ENCODE data around the gene MICALL1. TPM values are rescaled to one million over a fixed set of nuclear protein-coding genes. Genes with fewer than 3 reads are reported as not detected.
"Not testable (repeated sequence)": the region's sequence is repeated elsewhere in the genome, so short reads cannot be mapped to it uniquely, and the experiment has no call there.

The MICALL1 gene
- total RNA-seq, 1 donor from 2014 or later: 27.7 TPM

DNA sequence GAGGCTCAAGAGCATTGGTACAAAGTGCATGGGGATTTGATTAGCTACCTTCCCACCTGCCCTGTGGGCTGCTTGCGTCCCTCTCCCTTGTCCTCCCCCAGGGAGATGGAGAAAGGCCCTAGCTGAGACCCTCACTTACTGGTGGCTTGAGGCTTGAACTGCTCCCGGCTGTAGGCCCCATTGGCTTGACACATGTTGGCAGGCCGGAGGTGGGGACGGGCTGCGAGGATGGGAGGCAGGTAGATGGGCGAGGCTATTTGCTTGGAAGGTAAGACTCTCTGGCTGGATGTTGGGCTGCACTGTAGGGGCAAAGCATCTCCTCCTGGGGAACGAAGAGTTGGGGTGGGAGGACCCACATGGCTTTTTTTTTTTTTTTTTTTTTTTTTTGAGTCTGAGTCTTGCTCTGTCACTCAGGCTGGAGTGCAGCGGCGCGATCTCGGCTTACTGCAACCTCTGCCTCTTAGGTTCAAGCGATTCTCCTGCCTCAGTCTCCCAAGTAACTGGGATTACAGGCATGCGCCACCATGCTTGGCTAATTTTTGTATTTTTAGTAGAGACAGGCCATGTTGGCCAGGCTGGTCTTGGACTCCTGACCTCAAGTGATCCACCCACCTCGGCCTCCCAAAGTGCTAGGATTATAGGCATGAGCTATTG, 41.2 kb downstream of the MICALL1 start:
- DNase-seq; H3K36me3 Mint-ChIP-seq (ENCODE audit: low read depth); H3K4me1 Mint-ChIP-seq; H3K9me3 Mint-ChIP-seq; H3K27ac Mint-ChIP-seq; intact Hi-C loops (cut with micrococcal nuclease); H3K27me3 Mint-ChIP-seq; H3K4me3 Mint-ChIP-seq: not testable (repeated sequence)

DNA sequence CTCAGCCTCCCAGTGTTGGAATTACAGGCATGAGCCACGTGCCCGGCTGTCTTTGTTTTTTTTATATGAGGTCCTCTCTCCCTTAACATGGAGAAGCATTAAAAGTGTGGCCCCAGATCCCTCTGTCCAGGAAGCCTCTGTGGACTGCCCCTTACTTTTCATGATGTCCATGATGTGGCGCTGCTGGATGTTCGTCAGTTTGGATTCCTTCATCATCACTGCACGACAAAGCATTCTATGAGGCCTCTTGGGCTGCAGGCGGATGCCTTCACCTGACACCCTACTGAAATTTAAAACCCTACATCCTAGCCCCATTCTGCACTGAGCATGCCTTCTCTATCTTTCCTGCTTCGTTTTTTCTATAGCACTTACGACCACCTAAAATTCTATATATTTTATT, 45.2 kb downstream of the MICALL1 start:
- Mint-ChIP-seq H3K9me3 (no peaks in the 10 kb centered on the region), H3K4me1 (peaks cover 19% of the 10 kb centered on the region), H3K27me3 (peaks cover 14% of the 10 kb centered on the region), H3K4me3 (no peak overlapping the region), H3K27ac (no peak overlapping the region), H3K36me3 (ENCODE audit: low read depth) (peaks cover 10% of the 10 kb centered on the region)
- intact Hi-C loops (cut with micrococcal nuclease): loop anchor here (5.0 kb wide), 1 partner anchor 44 kb away; the partner anchor contains the start of gene MICALL1
- no peak for DNase-seq

DNA sequence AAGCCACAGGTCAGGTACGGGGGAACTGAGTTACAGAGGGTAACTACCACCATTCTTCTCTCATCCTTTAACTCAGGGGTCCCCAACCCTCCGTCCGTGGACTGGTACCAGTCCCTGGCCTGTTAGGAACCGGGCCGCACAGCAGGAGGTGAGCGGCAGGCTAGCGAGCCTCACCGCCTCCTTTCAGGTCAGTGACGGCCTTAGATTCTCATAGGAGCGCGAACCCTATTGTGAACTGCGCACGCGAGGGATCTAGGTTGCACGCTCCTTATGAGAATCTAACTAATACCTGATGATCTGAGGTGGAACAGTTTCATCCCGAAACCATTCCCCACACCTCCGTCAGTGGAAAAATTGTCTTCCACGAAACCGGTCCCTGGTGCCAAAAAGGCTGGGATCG, 46.5 kb downstream of the MICALL1 start:
- peak overlapping the region; percentile 92 for H3K4me3 Mint-ChIP-seq
- intact Hi-C loops (cut with micrococcal nuclease): loop anchor here (1.0 to 5.0 kb wide), 5 partner anchors 13 to 146 kb away; partner anchors contain the start of genes ANKRD54, GCAT and MICALL1
- peak; percentile 65 for DNase-seq
- H3K27me3 Mint-ChIP-seq: peaks cover 14% of the 10 kb centered on the region
- H3K4me1 Mint-ChIP-seq: peaks cover 22% of the 10 kb centered on the region
- not testable (repeated sequence) for H3K9me3 Mint-ChIP-seq, H3K27ac Mint-ChIP-seq
- peaks cover 22% of the 10 kb centered on the region for H3K36me3 Mint-ChIP-seq (ENCODE audit: low read depth)

DNA sequence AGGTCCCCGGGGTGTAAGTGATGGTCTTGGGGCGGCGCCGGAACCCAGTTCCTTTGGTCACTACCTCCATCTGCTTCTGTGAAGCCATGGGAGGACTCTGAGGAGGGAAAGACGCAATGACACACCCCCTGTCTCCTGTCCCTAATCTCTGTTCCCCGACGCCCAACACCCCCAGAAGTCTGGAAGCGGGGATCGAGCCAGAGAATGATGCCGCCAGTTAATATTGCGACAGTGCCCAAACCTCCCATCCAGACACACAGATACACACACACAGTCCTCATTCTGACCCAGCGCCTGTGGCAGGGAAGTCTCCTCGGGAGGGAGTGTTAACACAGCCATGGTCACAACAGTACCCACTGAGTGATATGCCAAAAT, 47.0 kb downstream of the MICALL1 start:
- H3K27ac Mint-ChIP-seq: peak overlapping the region; percentile 93
- peak overlapping the region; percentile 92 for H3K4me3 Mint-ChIP-seq
- intact Hi-C loops (cut with micrococcal nuclease): loop anchor here (1.0 to 5.0 kb wide), 5 partner anchors 12 to 146 kb away; partner anchors contain the start of genes ANKRD54, GCAT and MICALL1
- H3K36me3 Mint-ChIP-seq (ENCODE audit: low read depth): peaks cover 26% of the 10 kb centered on the region
- H3K27me3 Mint-ChIP-seq: peaks cover 14% of the 10 kb centered on the region
- peaks cover 25% of the 10 kb centered on the region for H3K4me1 Mint-ChIP-seq
- no peak for DNase-seq
- H3K9me3 Mint-ChIP-seq: no peaks in the 10 kb centered on the region

DNA sequence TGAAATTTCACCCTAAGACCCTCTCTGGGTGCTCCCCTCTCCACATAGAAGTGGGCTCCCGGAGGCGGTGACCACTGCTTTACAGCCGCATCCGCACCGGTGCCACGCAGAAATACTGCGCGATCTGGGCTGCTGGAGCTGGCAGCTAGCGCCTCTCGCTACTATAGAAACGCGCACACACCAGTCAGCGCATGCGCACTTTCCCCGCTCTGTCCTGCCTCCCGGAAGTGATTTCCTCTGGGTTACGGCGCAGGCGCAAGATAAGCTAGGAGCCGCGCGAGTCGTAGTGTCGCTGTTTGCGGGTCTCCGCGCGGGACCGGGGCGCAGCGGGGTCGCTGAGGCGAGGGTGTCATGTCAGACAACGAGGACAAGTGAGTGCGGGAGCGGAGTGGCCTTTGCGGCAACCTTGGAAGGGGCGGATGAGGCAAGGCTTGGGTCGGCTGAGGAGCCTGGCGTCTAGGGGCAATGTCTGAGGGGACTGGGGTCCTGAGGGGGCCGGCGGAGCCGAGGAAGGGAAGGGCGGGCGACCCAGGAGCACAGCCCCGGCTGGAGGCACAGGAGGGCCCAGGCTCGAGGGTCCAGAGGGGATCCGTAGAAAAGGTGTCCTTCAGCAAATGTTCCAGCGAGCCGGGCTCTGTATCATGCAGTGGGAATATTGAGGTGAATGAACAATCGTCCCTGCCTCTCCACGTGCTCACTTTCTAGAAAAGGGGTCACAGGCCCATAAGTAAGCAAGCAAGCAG, 47.5 kb downstream of the MICALL1 start, which contains the start of the genes C22orf23 and POLR2F:
TSS of gene C22orf23 (minus strand) at position 165 of the 743 bp plus-strand sequence. CDS start 452 bp downstream, outside the sequence.
TSS of gene POLR2F (plus strand) at position 263 of the 743 bp plus-strand sequence. CDS start at position 352, 89 bp downstream.
- DNase-seq: peak; percentile 99
- Mint-ChIP-seq H3K36me3 (ENCODE audit: low read depth) (peaks cover 29% of the 10 kb centered on the region), H3K27ac (peak within 1 kb of the TSS; percentile 93), H3K9me3 (no peaks in the 10 kb centered on the region), H3K4me3 (peak within 1 kb of the TSS; percentile 92), H3K27me3 (peaks cover 14% of the 10 kb centered on the region), H3K4me1 (peaks cover 26% of the 10 kb centered on the region)
- intact Hi-C loops (cut with micrococcal nuclease): loop anchor here (1.0 to 5.0 kb wide), 5 partner anchors 12 to 147 kb away; partner anchors contain the start of genes ANKRD54, GCAT and MICALL1

DNA sequence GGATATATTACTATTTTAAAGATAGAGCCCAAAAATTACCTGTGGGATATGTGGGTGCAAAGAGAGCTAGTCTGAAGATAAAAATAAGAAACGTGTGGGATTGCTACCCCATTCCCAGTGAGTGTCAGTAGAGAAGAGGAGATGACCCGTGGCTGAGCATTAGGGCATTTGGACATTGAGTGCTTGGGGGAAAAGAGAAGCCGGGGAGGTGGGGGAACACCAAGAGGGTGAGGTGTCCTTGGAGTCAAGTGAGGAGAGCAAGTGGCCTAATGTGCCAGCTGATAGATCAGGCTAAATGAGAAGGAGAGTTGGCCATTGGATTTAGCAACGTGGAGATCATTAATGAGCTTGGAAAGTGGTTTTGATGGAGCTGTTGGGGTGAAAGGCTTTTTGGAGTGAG, 48.6 kb downstream of the MICALL1 start:
- intact Hi-C loops (cut with micrococcal nuclease): loop anchor here (5.0 kb wide), 1 partner anchor 47 kb away; the partner anchor contains the start of gene MICALL1

DNA sequence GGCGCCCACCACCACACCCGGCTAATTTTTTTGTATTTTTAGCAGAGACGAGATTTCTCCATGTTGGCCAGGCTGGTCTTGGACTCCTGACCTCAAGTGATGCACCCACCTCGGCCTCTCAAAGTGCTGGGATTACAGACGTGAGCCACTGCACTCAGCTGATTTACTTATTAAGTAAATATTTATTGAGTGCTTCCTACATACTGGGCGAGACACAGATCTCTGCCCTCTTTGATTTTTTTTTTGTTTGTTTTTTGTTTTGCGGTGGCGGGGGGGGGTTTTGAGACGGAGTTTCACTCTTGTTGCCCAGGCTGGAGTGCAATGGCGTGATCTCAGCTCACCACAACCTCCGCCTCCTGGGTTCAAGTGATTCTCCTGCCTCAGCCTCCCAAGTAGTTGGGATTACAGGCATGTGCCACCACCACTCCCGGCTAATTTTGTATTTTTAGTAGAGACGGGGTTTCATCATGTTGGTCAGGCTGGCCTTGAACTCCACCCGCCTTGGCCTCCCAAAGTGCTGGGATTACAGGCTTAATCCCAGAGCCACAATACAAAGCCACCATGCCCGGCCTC, 49.8 kb downstream of the MICALL1 start:
- H3K4me3 Mint-ChIP-seq; H3K9me3 Mint-ChIP-seq; intact Hi-C loops (cut with micrococcal nuclease); DNase-seq; H3K27ac Mint-ChIP-seq: not testable (repeated sequence)
- Mint-ChIP-seq H3K27me3 (peaks cover 14% of the 10 kb centered on the region), H3K36me3 (ENCODE audit: low read depth) (peaks cover 48% of the 10 kb centered on the region), H3K4me1 (peaks cover 26% of the 10 kb centered on the region)

More for the DNA sequence above, 48.6 kb downstream of the MICALL1 start:
- H3K4me3 Mint-ChIP-seq: peak overlapping the region; percentile 92
- H3K27ac Mint-ChIP-seq: peak overlapping the region; percentile 39
- peaks cover 26% of the 10 kb centered on the region for H3K4me1 Mint-ChIP-seq
- peaks cover 14% of the 10 kb centered on the region for H3K27me3 Mint-ChIP-seq
- no peaks in the 10 kb centered on the region for H3K9me3 Mint-ChIP-seq
- H3K36me3 Mint-ChIP-seq (ENCODE audit: low read depth): peaks cover 40% of the 10 kb centered on the region
- no peak for DNase-seq

DNA sequence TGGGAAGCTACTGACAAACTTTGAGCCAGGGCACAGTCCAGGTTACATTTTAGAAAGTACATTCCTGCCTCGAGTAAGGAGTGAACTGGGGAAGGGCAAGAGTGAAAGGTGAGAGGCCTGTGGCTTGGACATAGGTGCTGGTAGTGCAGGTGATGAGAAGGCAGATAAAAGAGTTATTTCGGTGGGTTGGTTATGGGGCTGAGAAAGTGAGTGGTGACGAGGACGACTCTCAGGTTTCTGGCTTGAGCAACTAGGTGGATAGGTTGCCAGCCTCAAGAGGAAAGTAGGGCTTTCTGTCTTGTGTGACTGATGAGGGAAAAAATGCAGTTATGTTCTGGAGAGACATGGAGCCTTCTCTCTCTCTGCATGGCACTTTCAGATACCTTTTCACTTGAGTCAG, 51.1 kb downstream of the MICALL1 start:
- intact Hi-C loops (cut with micrococcal nuclease): no loop called here
- H3K36me3 Mint-ChIP-seq (ENCODE audit: low read depth): peaks cover 58% of the 10 kb centered on the region
- peaks cover 26% of the 10 kb centered on the region for H3K4me1 Mint-ChIP-seq
- no peak overlapping the region for H3K27ac Mint-ChIP-seq
- H3K4me3 Mint-ChIP-seq: no peak overlapping the region
- H3K27me3 Mint-ChIP-seq: peaks cover 7% of the 10 kb centered on the region
- no peaks in the 10 kb centered on the region for H3K9me3 Mint-ChIP-seq
- no peak for DNase-seq

DNA sequence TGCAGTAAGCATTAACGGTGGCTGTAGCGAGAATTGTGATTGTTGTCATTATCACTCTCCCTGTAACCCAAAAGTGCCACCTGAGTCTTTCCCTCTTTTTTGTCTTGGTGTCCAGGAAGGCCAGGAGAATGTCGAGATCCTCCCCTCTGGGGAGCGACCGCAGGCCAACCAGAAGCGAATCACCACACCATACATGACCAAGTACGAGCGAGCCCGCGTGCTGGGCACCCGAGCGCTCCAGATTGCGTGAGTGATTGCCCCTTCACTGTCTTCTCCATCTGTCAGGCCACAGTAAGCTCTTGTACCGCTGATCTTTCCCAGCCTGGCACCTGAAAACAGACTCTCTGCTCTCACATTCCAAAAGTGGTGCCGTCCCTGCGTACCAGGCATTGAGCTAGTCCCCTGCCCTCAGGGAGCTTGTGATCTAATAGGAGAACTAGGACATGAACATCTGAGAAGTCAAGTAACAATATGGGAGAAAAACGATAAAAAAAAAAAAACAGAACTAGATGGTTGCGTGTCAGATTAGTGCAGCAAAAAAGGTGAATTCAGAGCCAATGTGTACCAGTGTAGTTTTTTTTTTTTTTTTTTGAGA, 53.2 kb downstream of the MICALL1 start:
- peaks cover 14% of the 10 kb centered on the region for H3K4me1 Mint-ChIP-seq
- no peaks in the 10 kb centered on the region for H3K9me3 Mint-ChIP-seq
- no peak overlapping the region for H3K4me3 Mint-ChIP-seq
- DNase-seq: no peak
- peaks cover 60% of the 10 kb centered on the region for H3K36me3 Mint-ChIP-seq (ENCODE audit: low read depth)
- no peak overlapping the region for H3K27ac Mint-ChIP-seq
- intact Hi-C loops (cut with micrococcal nuclease): no loop called here
- no peaks in the 10 kb centered on the region for H3K27me3 Mint-ChIP-seq

DNA sequence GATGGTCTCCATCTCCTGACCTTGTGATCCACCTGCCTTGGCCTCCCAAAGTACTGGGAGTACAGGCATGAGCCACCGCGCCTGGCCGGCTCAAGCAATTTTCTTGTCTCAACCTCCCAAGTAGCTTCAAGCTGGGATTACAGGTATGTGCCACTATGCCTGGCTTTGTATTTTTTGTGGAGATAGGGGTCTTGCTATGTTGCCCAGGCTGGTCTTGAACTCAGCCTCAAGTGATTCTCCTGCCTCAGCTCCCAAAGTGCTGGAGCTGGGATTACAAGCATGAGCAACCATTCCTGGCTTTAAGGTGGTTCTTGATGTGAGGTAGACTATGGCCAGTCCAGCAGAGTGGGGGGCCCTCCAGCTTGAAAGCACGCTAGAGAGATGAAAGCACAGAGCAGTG, 55.0 kb downstream of the MICALL1 start:
- H3K4me3 Mint-ChIP-seq: no peak overlapping the region
- H3K4me1 Mint-ChIP-seq: peaks cover 11% of the 10 kb centered on the region
- peaks cover 58% of the 10 kb centered on the region for H3K36me3 Mint-ChIP-seq (ENCODE audit: low read depth)
- H3K9me3 Mint-ChIP-seq: no peaks in the 10 kb centered on the region
- H3K27ac Mint-ChIP-seq: no peak overlapping the region
- intact Hi-C loops (cut with micrococcal nuclease): no loop called here
- no peaks in the 10 kb centered on the region for H3K27me3 Mint-ChIP-seq
- DNase-seq: no peak

DNA sequence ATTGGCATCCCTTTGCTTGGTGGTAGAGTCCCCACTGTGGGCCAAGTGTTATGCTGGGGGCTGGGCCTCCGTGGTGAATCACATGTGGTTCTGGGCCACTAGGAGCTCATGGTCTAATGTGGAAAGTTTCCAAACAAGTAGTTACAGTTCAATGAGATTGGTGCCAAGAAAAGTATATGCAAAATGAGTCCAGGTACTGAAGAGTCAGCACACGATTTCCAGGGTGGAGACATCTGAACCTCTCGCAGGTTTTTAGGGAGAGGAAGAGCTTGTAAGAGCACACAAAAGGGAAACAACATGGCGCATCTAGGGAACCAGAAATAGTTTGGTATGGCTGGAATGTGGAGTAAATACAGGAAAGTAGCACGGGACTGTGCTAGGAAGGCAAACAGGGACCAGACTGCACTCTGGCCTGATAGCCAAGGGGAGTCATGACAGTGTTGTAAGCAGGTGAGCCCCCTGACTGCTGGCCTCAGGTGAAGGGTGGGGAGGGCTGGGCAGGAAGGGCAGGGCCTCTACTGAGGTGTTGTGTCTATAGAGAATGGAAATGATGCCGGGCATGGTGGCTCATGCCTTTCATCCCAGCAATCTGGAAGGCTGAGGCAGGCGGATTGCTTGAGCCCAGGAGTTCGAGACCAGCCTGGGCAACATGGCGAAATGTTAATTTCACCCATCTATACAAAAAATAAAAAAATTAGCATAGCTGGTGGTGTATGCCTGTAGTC, 60.0 kb downstream of the MICALL1 start:
- no peak overlapping the region for H3K4me3 Mint-ChIP-seq
- DNase-seq: no peak
- no peaks in the 10 kb centered on the region for H3K27me3 Mint-ChIP-seq
- H3K36me3 Mint-ChIP-seq (ENCODE audit: low read depth): peaks cover 42% of the 10 kb centered on the region
- intact Hi-C loops (cut with micrococcal nuclease): loop anchor here (1.0 kb wide), 1 partner anchor 13 kb away; the partner anchor contains the start of genes C22orf23 and POLR2F
- peaks cover 4% of the 10 kb centered on the region for H3K4me1 Mint-ChIP-seq
- H3K27ac Mint-ChIP-seq: no peak overlapping the region
- no peaks in the 10 kb centered on the region for H3K9me3 Mint-ChIP-seq

DNA sequence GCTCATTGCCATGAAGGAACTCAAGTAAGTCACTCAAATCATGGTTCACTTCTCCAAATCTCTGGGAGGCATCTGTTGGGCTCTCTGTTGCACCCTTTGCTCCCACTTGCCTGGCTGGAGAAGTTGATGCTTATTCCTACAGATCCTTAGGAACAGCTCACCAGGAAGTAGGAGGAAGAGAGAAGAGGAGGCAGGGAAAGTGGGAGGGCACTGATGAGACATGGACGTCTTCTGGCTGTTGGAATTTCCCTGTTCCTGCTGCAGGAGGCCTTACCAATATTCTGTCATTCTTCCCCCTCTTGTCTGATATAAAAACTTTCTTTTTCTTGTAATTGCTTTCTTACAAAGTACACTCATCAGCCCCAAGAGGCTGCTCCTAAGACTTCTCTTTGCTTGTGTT, 61.0 kb downstream of the MICALL1 start:
- DNase-seq: no peak
- intact Hi-C loops (cut with micrococcal nuclease): no loop called here
- Mint-ChIP-seq H3K4me1 (peaks cover 4% of the 10 kb centered on the region), H3K4me3 (no peak overlapping the region), H3K27ac (no peak overlapping the region), H3K27me3 (no peaks in the 10 kb centered on the region), H3K36me3 (ENCODE audit: low read depth) (peaks cover 34% of the 10 kb centered on the region), H3K9me3 (no peaks in the 10 kb centered on the region)
